Cortex of kidney (tissue), 1 donor: Measurements from ENCODE around the gene CR1L.
"Not testable (repeated sequence)": the region's sequence is repeated elsewhere in the genome, so short reads cannot be mapped to it uniquely, and the experiment has no call there.

Experiments
- DNase-seq: peaks from one replicate; lab custom pipeline; 2025; lab: John Stamatoyannopoulos, UW

CR1L gene

DNA sequence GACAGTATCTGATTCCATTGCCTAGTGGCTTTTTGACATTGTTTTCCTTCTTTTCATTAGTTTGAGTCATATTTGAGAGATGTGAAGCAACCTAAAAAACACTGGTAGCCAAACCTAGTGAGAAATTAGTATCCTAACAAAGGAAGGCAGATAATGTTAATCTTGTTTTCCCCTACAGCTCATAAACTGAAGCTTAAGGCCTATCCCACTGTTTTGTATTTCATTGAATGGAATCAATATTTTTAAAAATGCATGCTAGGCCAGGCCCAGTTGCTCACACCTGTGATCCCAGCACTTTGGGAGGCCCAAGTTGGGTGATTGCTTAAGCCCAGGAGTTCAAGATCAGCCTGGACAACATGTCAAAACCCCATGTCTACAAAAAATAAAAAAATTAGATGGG lies 1.2 kb downstream of the CR1L start:
- no peak for DNase-seq

DNA sequence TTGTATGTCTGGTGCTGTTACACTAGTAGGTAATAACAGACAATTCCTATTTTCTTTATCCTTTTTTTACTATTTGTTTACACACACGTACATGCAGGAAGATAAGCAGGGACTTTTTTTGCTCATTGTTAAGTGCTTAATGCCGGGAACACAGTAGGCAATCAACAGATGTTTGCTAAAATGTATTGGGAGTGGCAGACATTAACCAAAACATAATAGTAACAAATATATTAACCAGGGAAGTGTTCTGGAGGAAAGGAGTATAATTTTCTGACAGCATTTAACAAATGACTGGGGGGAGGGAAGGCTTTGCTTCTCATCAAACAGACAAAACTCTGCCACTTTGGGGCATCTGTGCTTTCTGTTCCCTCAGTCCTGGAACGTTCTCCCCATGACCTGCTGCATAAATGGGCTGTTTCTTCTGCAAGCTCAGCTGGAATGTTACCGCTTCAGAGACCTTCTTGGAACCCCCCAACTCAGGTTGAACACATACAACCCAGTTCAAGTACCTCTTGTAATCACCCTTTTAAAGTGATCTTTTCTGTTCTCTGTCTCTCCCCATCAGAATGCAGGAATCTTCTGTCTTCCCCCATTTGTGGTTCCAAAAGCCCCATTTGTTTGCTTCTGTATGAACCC lies 2.1 kb downstream of the CR1L start:
- no peak for DNase-seq

DNA sequence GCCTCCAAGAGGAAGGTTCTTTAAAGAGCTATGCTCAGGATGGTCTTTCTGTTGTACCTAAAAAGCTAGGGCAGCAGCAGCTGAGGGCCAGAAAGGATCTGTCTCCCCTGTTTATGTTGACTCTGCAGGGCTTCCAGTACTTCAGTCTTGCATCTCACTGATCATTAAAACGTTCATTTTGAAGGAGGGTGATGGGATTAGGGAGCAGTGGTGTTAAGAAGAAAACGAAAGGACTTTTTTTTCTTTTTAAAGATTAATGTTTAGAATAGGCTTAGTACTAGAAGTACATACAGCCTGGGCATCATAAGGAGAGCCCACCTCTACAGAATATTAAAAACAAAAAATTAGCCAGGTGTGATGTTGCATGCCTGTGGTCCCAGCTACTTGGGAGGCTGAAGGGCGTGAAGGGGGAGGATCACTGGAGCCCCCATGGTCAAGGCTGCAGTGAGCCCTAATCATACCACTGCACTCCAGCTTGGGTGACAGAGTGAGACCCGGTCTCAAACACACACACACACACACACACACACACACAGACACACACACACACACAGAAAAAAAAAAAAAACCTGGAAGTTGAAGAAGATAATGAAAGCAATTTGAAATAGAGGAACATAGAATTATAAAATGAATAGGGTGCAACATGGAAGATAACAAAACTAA lies 2.9 kb downstream of the CR1L start:
- DNase-seq = no peak

DNA sequence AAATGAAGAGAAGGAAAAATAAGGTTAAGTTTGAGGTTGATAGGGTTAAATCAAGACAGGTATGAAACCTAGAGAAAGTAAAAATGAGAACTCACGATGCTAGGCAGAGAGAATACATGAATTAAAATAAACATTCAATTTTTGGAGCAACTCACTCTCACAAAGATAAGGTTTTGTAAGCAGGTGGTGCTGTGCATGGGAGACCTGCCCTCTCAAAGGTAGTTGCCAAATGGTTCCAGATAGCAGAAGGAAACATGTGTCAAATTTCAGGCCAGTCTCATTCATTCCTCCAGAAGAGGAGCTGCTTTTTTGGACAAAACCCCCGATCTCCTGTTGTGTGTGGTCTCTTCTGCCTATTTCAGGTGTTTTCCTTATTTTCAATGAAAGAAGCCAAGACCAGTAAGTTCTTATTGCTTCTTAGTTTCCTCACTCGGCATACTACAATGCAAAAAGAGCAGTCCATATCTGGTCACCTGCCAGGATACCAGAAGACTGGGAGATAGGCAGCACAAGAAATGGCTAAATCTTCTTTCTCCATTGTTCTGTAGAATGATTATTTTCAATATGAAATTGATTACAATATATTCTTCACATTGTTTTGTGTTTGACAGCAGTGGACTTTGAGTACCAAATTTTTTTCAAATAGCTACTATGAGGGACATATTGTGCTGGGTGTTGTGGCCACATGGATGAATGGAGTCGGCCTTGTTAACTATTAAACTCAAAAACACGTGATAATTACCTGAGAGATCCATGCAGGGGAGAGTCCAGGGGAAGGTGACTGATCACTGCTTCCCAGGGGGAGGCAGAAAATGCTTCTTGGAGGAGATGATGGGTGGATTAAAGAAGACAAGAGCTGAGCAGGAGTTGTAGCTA lies 3.6 kb downstream of the CR1L start:
- DNase-seq = no peak

DNA sequence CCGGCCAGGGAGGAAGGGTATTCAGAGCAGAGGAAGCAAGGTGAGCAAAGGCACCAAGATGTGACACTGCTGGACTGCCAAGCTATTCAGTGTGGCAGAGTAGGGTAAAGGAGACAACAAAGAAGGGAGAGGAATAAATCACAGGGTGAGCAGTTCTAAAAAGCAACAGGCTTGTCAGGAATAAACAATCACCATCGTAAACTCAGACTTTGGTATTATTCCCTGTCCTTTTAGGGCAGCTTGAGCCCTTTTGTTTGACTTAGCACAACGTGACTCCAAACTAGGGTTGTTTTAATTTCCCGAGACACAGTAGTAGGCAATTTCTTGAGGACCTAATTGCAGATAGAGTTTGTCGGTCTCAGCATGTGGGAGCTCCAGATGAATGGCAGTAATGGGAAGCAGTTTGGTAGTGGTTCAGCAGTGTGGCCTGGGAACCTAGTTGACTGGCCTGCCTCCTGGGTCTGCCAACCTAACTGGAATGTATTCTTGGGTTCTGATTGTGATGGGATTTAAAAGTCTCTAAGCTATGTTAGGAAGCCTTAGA lies 4.3 kb downstream of the CR1L start:
- no peak for DNase-seq

DNA sequence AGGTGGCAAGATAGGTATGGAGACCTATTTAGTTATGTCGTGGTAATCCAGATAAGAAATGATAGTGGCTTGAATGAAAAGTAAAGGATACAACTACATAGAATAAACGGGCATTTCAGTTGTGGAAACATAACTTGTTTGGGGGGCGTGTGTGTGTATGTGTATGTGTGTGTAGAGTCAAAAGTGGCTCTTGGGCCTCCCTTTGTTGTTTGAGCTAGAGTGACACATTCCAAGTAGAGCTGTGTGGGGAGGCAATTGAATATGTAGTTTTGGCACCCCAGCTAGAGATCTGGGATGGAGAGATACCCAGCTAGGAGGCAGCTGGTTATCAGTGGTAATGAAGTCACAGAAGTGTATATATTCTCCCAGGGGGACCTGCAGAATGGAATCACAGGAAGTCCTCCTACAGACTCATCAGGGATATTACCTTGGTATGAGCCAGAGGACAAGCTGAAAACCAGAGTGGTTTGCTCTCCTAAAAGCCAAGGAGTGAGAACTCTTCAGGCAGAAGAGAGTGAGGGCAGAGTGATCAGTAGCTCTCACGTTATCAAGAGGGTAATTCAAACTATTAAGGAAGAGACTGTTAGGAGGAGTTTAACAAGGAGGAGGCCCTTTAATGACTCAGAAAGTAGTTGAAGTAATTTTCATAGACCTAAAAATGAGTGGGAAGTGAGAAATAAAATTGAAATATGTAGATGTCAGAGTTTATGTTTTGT lies 5.1 kb downstream of the CR1L start:
- no peak for DNase-seq

DNA sequence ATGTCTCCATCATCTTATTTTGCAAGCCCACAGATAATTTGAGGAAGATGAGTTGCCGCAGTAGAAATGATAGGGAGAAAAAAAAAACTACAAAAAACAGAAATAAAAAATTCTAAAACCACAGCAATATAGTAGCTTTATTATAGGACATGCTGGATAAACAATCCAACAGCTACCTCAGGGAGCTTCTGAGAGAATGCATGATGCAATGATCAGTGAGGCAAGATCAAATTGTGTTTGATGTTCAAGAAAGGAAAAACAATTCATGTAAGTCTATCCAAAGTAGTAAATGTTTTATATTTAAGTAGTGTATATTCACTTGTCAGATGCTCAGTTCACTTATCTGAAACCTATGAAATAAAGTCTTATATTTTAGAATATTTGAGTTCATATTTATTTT lies 6.7 kb downstream of the CR1L start:
- DNase-seq = no peak

DNA sequence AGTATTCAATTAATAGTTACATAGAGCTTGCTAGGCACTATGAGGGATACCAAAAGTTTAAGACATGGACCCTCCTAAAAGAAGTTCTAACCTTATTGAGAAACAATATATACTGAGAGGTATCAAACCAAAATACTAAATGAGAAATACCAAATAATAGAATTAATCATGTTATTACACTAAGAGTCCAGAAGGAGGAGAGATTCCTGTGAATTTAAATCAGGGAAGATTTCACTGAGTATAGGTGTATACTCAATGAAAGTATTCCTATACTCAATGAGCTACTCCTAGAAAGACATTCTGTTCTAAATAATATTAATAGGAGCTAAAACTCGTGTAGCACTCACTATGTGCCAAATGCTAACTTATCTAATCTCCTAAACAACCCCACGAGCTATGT lies 9.4 kb downstream of the CR1L start:
- DNase-seq = no peak

DNA sequence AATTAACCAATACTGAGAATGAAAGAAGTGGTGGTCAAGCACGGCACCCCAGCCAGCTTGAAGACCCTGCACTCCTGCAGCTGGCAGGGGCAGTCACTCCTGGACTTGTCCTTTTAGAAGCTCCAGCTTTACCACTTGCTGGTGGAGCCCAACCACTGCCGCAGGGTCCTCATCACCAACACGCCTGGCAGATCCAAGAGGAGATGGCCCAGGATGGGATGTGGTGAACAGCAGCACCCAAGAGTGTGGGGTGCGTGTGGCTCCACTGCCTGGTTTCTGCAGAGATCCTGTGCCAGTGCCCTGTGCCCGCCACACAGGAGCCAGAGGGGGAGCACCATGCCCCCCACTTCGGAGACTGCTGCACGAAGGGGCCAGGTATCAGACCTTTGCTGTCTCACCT lies 13.5 kb downstream of the CR1L start:
- DNase-seq = no peak

DNA sequence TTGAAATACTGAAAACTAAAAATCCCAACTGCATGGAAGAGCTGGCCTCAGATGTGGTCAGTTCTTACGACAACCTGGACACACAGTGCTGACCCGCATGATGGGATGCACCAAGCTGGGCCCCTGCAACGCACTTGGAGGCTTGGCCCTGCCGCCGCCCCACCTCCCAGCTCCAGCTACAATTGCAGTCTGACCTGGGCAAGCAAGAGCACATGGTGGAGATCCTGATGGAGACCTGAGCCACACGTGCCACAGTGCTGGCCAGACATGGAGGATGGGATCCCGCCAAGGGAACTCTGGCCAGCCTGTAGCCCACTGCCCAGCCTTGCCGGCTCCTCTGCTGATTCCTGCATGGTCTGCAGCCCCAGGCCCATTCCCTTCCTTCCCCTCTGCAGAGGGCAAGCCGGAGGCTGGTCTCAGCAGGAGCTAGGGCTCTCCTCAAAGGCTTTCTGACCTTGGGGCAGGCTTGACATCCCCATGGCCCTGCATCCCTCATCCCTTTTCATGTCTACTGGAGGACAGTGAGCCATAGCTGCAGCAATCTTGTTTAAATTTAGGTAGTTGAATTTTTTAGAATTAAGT lies 14.1 kb downstream of the CR1L start:
- no peak for DNase-seq

DNA sequence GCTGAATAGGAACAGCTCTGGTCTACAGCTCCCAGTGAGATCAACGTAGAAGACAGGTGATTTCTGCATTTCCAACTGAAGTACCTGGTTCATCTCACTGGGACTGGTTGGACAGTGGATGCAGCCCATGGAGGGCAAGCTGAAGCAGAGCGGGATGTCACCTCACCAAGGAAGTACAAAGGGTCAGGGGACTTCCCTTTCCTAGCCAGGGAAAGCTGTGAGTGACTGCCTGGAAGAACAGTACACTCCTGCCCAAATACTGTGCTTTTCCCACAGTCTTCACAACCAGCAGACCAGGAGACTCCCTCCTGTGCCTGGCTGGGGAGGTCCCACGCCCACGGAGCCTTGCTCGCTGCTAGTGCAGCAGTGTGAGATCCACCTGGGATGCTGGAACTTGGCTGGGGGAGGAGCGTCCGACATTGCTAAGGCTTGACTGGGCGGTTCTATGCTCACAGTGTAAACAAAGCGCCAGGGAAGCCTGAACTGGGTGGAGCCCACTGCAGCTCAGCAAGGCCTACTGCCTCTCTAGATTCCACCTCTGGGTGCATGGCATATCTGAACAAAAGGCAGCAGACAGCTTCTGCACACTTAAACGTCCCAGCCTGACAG lies 14.7 kb downstream of the CR1L start:
- no peak for DNase-seq

DNA sequence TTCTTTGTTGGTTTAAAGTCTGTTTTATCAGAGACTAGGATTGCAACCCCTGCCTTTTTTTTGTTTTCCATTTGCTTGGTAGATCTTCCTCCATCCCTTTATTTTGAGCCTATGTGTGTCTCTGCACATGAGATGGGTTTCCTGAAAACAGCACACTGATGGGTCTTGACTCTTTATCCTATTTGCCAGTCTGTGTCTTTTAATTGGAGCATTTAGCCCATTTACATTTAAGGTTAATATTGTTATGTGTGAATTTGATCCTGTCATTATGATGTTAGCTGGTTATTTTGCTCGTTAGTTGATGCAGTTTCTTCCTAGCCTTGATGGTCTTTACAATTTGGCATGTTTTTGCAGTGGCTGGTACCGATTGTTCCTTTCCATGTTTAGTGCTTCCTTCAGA lies 16.5 kb downstream of the CR1L start:
- DNase-seq = not testable (repeated sequence)

DNA sequence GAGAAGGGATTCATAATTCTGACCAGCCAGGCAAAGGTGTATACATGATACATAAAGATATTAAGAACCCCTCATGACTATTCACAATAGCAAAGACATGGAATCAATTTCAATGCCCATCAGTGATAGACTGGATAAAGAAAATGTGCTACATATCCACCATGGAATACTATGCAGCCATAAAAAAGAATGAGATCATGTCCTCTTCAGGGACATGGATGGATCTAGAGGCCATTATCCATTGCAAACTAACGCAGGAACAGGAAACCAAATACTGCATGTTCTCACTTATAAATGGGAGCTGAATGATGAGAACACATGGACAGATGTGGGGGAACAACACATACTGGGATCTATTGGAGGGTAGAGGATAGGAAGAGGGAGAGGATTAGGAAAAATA lies 21.4 kb downstream of the CR1L start:
- no peak for DNase-seq

DNA sequence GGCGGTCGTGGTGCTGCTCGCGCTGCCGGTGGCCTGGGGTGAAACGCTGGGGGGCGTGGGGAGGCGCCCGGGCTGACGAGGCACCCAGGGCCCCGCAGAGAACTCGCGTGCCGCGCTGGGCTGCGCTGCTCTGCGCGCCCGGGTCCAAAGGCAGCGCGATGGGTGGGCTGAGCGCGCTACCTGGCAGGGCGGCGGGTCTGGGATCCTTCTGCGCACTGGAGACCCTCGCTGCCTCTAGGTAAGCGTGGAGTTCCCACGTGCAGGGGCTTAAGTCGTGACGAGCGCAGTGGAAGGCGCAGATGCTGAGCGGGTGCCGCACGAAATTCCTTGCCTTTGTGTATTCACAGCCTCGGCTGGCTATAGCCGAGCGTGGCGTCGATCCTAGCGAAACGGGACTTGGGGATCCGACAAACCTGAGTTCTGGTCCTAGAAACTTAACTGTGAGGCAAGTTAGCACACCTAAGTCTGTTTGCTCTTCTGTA lies 24.6 kb downstream of the CR1L start:
- DNase-seq = no peak

DNA sequence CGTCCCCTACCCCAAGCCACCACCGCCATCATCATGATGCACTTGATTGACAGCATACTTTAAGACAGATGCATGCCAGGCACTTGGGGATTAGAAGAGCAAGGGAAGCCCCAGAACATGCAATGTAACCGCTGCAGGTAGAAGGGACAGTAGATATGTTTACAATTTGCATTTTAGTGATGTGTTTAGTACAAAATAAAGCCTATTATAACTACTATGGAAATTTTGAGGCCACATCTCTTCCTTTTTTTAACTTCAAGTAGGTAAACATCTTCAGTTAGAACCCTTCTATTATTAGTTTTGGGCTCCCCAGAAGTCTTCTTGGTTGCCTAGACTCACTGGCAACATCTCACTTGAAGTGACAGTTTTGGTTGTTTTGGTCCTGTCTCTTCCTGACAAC lies 25.3 kb downstream of the CR1L start:
- DNase-seq = no peak

DNA sequence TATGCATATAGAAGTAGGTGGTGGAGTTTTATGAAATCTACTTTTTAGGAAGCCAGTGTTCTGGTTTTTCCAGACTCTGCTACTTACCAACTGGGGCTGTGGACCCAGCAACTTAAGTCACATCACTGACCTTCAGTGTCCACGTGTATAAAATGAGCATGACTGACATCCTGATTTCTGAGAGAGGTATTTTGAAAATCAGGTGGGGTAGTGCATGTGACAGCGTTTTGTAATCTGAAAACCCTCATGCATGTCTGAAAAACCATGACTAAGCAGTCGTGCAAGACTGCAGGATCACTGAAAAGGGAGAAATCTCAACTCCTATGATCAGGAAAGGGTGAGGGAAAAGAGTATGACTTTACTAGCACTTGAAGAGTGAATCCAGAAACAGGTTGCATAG lies 26.1 kb downstream of the CR1L start:
- DNase-seq = no peak

DNA sequence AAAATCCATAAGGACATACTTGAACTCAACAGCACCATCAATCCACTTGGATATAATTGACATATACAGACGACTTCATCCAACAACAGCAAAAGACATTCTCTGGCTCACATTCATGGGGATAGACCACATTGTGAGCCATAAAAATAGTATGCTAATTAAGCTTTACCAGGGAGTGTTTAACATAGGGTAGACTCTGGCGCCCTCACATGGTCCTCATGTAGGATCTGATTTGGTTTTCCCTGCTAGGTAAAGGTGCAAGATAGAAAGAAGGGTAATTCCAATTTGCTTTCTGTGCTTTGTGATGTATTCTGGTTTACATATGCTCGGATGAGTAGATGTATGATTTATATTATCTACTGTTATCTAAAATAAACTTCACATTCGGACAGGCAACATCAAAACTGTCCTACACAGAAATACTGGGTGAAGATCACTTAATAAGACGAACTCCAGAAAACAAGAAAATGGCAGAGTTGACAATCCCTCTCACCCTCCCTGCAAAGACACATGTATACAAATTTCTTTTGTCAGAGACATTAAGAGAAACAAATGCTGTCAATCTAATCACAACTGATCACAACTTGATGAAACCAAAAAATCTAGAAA lies 27.7 kb downstream of the CR1L start:
- no peak for DNase-seq

DNA sequence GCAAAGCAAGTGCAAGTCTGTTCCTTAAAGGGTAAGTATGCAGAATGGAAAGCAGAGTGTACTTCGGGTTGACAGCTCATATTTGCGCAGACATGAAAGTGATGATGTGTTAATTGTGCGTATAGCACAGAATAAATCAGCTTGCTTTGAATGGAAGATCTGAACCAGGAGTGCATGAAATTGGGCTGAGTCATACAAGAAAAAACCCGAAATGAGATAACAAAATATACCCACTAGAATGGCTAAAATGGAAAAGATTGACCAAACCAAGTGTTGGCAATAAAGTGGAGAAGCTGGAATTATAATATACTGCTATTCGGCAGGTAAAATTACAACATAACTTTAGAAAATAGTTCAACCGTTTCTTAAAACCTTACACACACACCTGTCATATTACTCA lies 28.5 kb downstream of the CR1L start:
- no peak for DNase-seq

DNA sequence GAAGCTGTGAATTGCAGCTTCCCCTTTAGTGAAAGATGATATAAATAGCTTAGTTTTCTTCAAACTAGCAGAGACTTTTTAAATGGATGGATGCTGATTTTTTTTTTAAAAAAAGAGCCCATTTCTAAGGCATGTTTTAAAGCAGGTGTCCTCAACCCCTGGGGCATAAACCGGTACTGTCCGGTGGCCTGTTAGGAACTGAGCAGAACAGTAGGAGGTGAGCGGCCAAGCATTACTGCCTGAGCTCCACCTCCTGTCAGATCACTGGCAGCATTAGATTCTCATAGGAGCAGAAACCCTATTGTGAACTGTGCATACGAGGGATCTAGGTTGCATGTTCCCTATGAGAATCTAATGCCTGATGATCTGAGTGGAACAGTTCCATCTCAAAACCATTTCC lies 31.2 kb downstream of the CR1L start:
- DNase-seq = no peak

DNA sequence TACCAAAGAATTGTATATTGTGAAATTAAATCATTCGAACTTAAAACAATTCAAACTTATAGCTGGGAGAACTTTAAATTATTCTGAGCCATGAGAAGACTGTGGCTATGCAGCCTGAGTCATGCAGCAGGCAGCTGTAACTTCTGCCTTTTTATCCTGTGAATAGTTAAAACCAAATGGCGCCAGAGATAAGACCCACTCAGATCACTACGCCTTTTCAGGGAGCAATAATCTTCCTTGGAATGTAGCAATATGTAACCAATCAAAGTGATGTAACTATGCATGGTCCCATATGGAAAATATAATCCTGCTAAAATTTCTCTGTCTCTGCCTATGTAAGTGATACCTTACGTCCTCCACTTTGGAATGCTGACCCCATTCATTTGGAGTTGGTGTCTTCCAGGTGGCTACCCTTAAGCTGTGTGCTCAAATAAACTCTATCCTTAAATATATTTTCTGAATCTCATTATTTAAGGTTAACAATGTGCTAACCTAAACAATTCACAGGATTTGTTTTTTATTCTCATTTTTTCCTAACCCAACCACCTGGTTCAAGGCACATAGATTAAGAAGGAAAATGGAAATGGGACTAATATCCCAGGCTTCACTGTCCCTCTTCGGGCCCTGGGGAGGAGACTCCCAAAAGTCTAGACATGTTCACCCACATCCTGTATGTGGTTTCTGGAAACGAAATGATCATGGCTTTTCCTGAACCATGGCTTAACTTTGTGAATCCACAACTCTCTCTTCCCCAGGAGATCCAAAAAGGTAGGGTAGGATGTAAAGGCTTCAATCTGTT lies 35.9 kb downstream of the CR1L start:
- not testable (repeated sequence) for DNase-seq
